Erythroblast (primary cell): ENCODE measurements around the gene PTRH2.

Experiments
- GATA1 ChIP-seq: IDR thresholded peaks from 2 replicates; pipeline ENCODE4 v1.6.1; 2011; ENCODE audit warnings: low read depth, mild to moderate bottlenecking, control low read depth, low read length, moderate library complexity
- POLR2A ChIP-seq: IDR thresholded peaks from 2 replicates; pipeline ENCODE4 v1.6.1; 2011; ENCODE audit warnings: mild to moderate bottlenecking, low read length

GRCh38 chr17:59733697-59734096, 26.5 kb upstream of the PTRH2 start:
- TF ChIP-seq POLR2A: no peak
- TF ChIP-seq GATA1: no peak
